ENCODE data around the gene MED15. TPM values are rescaled to one million over a fixed set of nuclear protein-coding genes. Genes with fewer than 3 reads are reported as not detected.
"Not testable (repeated sequence)": the region's sequence is repeated elsewhere in the genome, so short reads cannot be mapped to it uniquely, and the experiment has no call there.

Gene MED15, protein sequence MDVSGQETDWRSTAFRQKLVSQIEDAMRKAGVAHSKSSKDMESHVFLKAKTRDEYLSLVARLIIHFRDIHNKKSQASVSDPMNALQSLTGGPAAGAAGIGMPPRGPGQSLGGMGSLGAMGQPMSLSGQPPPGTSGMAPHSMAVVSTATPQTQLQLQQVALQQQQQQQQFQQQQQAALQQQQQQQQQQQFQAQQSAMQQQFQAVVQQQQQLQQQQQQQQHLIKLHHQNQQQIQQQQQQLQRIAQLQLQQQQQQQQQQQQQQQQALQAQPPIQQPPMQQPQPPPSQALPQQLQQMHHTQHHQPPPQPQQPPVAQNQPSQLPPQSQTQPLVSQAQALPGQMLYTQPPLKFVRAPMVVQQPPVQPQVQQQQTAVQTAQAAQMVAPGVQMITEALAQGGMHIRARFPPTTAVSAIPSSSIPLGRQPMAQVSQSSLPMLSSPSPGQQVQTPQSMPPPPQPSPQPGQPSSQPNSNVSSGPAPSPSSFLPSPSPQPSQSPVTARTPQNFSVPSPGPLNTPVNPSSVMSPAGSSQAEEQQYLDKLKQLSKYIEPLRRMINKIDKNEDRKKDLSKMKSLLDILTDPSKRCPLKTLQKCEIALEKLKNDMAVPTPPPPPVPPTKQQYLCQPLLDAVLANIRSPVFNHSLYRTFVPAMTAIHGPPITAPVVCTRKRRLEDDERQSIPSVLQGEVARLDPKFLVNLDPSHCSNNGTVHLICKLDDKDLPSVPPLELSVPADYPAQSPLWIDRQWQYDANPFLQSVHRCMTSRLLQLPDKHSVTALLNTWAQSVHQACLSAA
- total RNA-seq (2014; rRNA removed; shearing (Covaris generic)), result 14.7 and 15.2 TPM in 2 replicates

DNA sequence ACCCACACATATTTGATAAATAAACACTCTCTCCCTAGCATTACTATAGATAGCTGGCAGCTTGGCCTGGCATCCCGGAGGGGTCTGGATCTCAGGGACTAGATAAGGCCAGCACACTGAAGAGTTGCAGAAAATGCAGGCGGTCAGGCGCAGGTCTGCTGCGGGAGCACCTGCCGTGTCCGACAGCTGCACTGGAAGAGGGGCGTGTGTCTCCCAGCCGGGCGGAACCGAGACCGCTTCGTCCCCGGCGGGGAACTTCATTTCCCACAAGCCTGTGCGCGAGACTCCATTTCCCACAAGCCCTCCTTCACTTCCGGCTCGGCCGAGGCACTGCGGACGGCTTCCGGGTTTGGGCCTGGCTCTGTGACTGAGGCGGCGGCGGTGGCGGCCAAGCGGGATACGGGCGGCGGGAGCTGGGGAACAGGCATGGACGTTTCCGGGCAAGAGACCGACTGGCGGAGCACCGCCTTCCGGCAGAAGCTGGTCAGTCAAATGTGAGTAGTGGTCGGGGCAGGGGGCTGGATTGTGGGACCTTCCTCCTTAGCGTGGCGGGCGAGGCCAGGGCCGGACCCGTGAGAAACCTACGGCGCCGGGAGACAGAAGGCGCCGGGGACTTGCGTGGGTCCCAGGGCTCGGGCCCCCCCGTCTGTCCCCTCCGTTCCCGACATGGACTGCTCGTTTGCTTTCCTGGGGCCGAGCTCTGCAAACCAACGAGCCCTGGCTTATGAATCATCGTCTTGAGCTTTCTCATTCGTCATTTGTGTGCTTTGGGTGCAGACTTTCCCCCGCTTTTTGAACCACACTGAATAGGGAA lies at the start of gene MED15:
MED15 (plus strand) TSS at position 358 of the 814 bp plus-strand sequence; CDS start at position 427, 69 bp downstream.
- H3K27ac ChIP-seq, result peak within 1 kb of the TSS; percentile 86
- no peaks in the 10 kb centered on the region for H3K27me3 ChIP-seq
- peak; percentile 95 for DNase-seq
- H3K4me1 ChIP-seq, result peaks cover 12% of the 10 kb centered on the region; the same call in 1 of the 2 replicates
- no peaks in the 10 kb centered on the region for H3K36me3 ChIP-seq
- peak within 1 kb of the TSS; percentile 91 for H3K4me3 ChIP-seq
- H3K9me3 ChIP-seq (replicated peaks), result no peaks in the 10 kb centered on the region

DNA sequence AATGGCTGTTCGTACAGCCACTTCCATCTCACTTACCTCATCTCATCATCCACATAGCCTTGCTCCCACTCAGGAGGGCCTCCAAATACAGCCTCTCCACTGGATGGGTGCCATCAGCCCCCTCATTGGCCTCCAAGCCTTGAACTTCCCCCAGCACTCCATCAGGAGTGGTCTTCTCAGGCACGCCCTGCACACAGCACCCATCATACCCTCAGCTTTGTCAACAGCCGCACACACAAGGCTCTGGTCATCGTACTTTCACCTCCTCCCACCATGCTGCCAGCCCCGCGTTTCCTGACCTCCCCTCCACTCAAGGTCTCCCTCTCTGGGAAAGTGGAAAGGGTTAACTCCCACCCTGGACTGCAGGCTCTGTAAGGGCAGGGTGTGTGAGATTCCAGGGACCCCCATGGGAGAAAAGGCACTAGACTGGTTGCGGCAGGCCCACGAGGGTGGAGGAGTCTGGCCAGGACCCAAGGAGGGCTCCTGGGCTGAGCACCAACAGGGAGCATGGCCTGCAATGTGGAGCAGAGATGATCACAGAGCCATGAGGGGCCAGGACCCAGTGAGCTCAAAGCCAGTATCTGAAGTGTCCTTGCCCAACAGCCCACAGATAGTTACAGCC lies 48.8 kb upstream of the MED15 start:
- no peak for DNase-seq
- Histone ChIP-seq H3K27ac (no peak overlapping the region), H3K9me3 (replicated peaks) (no peaks in the 10 kb centered on the region), H3K36me3 (no peaks in the 10 kb centered on the region), H3K27me3 (no peaks in the 10 kb centered on the region), H3K4me3 (no peak overlapping the region), H3K4me1 (no peaks in the 10 kb centered on the region)

DNA sequence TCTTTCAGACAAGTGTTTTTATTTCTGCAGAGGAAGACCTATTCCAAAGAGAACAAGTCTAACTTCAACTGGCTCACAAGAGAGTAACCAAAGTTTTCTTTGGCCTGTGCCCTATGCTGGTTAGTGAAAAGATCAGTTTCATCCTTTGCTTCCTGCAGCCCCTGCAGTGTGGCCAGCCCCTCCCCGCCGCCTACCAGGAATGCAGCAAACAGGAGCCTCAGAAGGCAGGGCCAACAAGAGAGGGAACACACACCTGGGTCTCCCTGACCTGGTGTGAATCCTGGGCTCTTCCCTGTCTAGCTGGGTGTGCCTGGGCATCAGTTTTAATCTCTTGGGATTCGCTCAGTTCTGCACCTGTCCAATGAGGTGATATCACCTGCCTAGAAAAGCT lies 48.3 kb upstream of the MED15 start:
- H3K27me3 ChIP-seq, result no peaks in the 10 kb centered on the region
- H3K9me3 ChIP-seq (replicated peaks), result no peaks in the 10 kb centered on the region
- no peak overlapping the region for H3K4me3 ChIP-seq
- no peaks in the 10 kb centered on the region for H3K4me1 ChIP-seq
- no peak overlapping the region for H3K27ac ChIP-seq
- DNase-seq, result no peak
- no peaks in the 10 kb centered on the region for H3K36me3 ChIP-seq

DNA sequence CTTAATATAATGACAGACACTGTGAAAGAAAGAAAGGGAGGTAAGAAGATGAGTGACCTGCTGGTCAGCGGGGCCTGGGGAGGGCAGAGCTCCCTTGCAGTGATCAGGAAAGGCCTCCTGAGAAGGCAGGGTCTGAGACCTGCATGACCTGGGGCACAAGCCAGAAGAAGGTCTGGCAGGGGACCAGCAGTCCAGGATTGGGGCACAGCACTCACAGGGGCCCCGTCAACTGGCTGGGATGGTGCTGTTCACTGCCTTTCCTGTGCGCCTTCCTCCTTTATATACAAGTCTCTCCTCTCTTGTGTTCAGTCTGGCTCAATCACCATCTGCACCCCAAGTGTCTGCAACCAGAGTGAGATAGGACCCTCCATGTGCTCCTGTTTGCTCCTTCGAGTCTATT lies 47.5 kb upstream of the MED15 start:
- no peak for DNase-seq
- Histone ChIP-seq H3K27ac (no peak overlapping the region), H3K4me1 (no peaks in the 10 kb centered on the region), H3K4me3 (no peak overlapping the region), H3K27me3 (no peaks in the 10 kb centered on the region), H3K36me3 (no peaks in the 10 kb centered on the region), H3K9me3 (replicated peaks) (no peaks in the 10 kb centered on the region)

DNA sequence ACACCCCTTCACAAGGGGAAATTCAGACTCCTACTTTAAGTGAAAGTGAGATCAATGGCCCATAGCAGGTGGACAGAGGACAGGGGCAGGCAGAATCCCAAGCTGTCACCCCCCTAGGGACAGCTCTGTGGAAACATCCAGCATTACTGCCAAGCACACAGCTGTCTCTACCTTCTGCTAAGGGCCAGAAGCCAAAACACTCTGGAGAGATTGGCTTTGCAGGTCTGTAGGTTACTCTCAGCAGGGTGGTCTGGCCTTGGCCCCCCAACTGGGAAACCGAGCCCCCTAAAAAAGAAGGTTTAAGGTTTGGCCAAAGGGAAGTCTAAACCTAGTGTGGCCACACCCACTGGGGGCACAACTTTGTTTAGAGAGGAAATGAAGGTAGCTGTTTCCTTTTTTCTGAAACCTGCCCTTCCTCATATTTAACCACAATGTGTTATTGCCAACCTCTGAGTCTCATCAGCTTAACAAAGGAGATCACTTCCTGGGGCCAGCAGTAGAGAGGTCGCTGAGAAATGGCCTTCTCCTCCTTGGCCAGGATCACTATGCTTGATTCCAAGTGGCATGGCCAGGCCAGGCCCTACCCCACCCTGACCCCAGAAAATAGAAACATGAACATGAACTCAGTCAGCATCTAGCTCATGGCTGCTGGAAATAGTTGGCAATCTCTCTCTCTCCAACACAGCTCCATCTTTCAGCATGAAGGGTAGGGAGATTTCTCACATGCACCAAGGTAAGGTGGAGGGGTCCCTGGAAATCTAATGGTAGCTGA lies 43.9 kb upstream of the MED15 start:
- no peaks in the 10 kb centered on the region for H3K36me3 ChIP-seq
- H3K27ac ChIP-seq, result no peak overlapping the region

DNA sequence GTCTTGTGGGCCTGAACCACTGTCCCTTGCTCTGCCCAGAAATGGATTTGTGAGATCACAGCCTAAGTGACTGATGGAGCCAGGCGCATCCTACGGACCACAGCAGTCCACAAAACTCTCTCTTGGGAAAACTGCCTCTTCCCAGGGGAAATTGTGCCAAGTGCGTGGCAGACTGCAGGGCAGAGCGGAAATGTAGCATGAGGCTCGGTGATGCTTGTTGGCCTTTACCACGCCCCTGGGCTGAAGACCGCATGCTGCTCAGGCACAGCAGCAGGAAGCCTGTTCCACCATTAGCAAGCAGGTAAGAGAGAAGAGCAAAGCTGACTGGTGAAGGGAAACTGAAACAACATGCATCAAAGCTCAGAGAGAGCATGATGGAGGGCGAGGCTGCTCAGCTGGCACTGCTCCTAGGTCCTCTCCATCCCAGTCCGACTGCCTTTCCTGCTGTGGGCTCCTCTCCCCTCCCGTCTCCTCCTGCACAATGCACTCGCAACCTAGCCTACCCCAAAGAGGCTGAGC lies 43.3 kb upstream of the MED15 start:
- no peaks in the 10 kb centered on the region for H3K36me3 ChIP-seq
- no peak overlapping the region for H3K27ac ChIP-seq
- H3K27me3 ChIP-seq, result no peaks in the 10 kb centered on the region
- no peak for DNase-seq
- H3K9me3 ChIP-seq (replicated peaks), result no peaks in the 10 kb centered on the region
- H3K4me1 ChIP-seq, result peaks cover 7% of the 10 kb centered on the region
- no peak overlapping the region for H3K4me3 ChIP-seq

More for the DNA sequence above, 43.9 kb upstream of the MED15 start:
- Histone ChIP-seq H3K9me3 (replicated peaks) (no peaks in the 10 kb centered on the region), H3K4me1 (peaks cover 7% of the 10 kb centered on the region), H3K27me3 (no peaks in the 10 kb centered on the region), H3K4me3 (no peak overlapping the region)
- DNase-seq, result peak in 1 of 2 experiments; percentile 25

DNA sequence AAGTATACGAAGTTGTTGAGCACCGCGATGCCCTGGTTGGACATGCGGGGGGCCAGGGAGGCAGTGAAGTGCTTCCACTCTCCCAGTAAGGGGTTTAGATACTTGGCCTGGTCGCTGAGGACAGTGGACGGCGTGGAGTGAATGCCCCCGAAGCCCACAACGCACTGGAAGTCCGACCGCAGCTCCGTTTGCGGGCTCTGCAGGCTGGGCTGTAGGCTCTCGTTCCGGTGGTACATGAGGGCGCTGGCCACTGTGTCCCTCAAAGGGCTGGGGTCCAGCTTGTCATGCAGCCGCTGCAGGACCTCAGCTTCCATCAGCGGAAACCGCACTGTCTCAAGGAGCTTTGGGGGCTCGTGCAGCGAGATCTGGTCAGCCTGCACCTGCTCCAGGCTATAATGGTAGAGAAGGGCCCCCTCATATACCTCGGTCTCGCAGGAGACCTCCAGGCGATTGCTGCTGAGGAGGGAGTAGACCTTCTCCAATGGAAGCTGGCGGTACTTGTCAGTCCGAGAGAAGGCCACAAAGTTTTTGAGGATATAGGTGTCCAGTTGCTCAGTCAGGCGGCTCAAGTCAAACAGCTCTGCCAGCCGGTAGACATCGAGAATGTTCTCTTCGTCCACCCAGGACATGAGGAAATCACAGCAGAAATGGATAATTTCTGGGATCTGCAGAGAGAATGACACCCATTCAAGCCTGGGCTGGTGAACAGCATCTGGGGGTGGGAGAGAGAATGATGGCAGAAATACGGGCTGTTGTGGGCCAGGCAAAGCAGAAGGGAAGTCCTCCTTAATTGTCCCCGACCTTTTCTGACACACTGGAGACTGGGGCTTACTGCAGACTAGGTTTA lies 42.3 kb upstream of the MED15 start:
- H3K4me3 ChIP-seq, result no peak overlapping the region
- H3K9me3 ChIP-seq (replicated peaks), result no peaks in the 10 kb centered on the region
- H3K27me3 ChIP-seq, result no peaks in the 10 kb centered on the region
- H3K27ac ChIP-seq, result no peak overlapping the region
- peaks cover 7% of the 10 kb centered on the region for H3K4me1 ChIP-seq
- no peak for DNase-seq
- H3K36me3 ChIP-seq, result no peaks in the 10 kb centered on the region

DNA sequence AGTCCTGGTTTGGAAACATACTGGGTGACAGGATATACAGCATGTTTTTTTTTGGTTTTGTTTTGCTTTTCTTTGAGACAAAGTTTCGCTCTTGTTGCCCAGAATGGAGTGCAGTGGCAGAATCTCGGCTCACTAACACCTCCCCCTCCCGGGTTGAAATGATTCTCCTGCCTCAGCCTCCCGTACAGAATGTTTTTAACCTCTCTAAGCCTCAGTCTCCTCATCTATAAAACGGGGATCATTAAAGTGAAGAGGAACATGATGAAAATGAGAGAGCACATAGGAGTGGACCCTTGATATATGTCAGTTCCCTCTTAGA lies 41.7 kb upstream of the MED15 start:
- Histone ChIP-seq H3K9me3 (replicated peaks) (no peaks in the 10 kb centered on the region), H3K27me3 (no peaks in the 10 kb centered on the region), H3K36me3 (no peaks in the 10 kb centered on the region), H3K4me3 (no peak overlapping the region), H3K4me1 (peaks cover 7% of the 10 kb centered on the region), H3K27ac (no peak overlapping the region)
- DNase-seq, result no peak

DNA sequence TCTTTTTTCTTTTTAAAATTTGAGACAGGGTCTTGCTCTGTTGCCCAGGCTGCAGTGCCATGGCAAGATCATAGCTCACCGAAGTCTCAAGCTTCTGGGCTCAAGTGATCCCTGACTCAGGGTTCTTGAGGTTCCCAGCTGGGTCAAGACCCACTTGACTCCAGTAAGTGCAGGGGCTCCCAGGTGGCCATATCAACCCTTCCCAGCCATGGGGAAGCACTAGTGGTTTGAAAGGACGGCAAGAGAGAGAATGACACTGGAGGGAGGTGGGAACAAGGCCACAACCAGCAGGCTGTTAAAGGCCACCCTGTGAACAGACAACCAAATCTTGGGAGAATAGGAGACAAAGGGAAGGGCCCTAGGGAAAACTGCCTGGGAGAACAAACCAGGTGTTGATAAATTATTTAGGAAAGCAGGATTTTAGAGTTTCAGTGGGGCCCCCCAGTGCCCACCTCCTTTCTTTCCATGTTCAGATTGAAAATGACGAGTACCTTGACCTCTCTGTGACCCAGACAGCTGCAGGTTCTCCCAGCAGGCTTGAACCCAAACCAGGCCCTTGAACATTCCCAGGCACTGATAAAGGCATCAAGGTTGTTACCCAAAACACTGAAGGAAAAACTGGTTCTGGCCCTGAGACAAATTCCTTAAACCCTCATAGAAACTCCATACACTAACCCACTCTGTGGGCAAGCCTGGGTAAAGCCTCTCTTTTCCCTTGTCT lies 40.6 kb upstream of the MED15 start:
- Histone ChIP-seq H3K4me1 (peaks cover 7% of the 10 kb centered on the region), H3K27me3 (no peaks in the 10 kb centered on the region), H3K9me3 (replicated peaks) (no peaks in the 10 kb centered on the region), H3K27ac (no peak overlapping the region), H3K36me3 (no peaks in the 10 kb centered on the region), H3K4me3 (no peak overlapping the region)
- peak in 1 of 2 experiments; percentile 42 for DNase-seq

DNA sequence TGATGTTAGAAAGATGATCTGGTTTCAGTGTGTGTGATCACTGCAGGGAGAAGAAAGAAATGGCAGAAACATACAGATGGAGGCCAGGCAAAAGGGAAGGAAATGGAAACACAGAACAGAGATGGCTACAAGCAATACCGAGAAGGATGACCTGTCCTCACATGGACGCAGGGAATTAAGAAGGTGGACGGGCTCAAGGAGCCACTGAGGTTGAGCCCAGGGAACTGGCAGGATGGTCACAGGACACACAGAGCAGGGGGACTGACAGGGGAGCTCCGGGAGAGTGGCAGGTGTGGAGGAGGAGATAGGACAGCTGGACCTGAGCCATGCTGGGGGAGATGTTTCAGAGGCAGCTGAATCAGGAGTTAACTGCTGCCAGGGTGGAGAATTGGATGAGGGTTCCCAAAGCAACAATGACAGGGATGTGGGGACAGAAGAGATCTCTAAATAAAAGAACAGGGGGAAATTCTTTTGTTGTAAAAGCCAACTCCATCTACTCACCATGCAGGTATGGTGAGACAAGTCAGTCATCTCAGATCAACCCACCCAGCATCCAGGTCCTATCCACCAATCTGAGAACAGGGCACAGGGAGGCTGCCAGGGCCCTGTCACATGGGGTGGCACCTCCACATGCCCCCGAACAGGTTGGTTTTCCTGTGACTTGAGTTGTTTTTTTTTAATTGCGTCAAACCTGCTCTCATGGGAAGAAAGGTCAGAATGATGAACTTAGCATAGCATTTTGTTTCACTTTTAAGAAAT lies 38.1 kb upstream of the MED15 start:
- Histone ChIP-seq H3K36me3 (no peaks in the 10 kb centered on the region), H3K27ac (no peak overlapping the region), H3K4me3 (no peak overlapping the region), H3K4me1 (peaks cover 7% of the 10 kb centered on the region), H3K27me3 (no peaks in the 10 kb centered on the region), H3K9me3 (replicated peaks) (no peaks in the 10 kb centered on the region)
- DNase-seq, result peak; percentile 16 to 33

DNA sequence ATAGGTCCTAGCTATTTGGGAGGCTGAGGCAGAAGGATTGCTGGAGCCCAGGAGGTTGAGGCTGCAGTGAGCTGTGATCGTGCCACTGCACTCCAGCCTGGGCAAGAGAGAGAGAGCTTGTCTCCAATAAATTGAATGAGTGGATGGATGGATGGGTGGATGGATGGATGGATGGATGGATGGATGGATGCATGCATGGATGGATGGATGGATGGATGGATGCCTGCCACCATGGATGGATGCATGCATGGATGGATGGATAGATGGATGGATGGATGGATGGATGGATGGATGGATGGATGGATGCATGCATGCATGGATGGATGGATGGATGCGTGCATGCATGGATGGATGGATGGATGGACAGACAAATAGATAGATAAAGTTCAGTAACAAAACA lies 36.9 kb upstream of the MED15 start:
- DNase-seq; H3K4me1 ChIP-seq; H3K4me3 ChIP-seq; H3K36me3 ChIP-seq; H3K9me3 ChIP-seq (replicated peaks); H3K27me3 ChIP-seq; H3K27ac ChIP-seq: not testable (repeated sequence)

Measured in SJCRH30 (cell line).